ENCODE data around the gene DLL1. TPM values are rescaled to one million over a fixed set of nuclear protein-coding genes. Genes with fewer than 3 reads are reported as not detected.

Gene DLL1
- total RNA-seq, 5 donors from 2014 or later (not counting 1 experiment from before 2014, with no cell fraction given): 3.3 to 8.6 (median 4.7) TPM

DNA sequence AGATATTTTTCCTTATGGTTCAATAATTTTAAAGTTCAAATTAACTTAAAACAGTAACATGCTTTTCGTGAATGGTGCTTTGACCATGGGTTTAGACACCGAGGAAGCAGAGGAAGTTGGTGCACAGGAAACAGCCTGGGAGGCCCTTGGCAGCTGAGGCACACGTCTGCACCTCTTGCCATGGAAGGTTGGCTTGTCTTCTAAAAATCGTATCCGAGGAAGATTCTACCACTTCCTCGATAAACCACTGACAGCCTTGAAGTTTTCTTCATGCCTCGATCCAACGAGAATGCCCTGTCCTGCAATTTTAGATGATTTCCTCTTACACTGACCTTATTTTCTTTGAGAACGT lies 12.2 kb downstream of the DLL1 start:
- H3K27ac Mint-ChIP-seq: peak overlapping the region; percentile 72 to 82
- no peaks in the 10 kb centered on the region for H3K36me3 Mint-ChIP-seq
- 6% methylated on average over 8 of the region's 9 CpGs for WGBS (ENCODE audit: insufficient coverage)
- H3K4me3 Mint-ChIP-seq: peak overlapping the region in 2 of 3 donors; percentile 17 to 73
- peaks cover 0 to 3% of the 10 kb centered on the region in 2 donors for H3K27me3 Mint-ChIP-seq
- CTCF ChIA-PET: interaction anchor here in 1 of 2 donors (1.5 kb wide), 1 partner anchor 33 kb away, joined by 4 read pairs; no protein-coding TSS in a partner anchor
- ATAC-seq (replicated peaks in 1 of 4) (peak; percentile 40 to 64 (median 50)), DNase-seq (peak in 1 of 35 experiments; percentile 29)
- no peaks in the 10 kb centered on the region for H3K9me3 Mint-ChIP-seq
- H3K36me3 ChIP-seq (ENCODE audit: control insufficient read depth in 2 of 2, extremely low read depth in 1 of 2, insufficient read depth in 1 of 2, low read length in 1 of 2): peaks cover 0 to 3% of the 10 kb centered on the region in 2 donors
- no peak overlapping the region for H3K27ac ChIP-seq (ENCODE audit: low read length)
- POLR2A ChIA-PET: interaction anchor here in 1 of 2 donors (0.7 kb wide), 1 partner anchor 14 kb away, joined by 3 read pairs; no protein-coding TSS in a partner anchor
- H3K4me1 Mint-ChIP-seq: peaks cover 25 to 31% (median 27%) of the 10 kb centered on the region in 3 donors
- peak overlapping the region in 1 of 2 donors; percentile 15 for H3K4me3 ChIP-seq (ENCODE audit: control insufficient read depth in 1 of 2, extremely low read depth in 1 of 2, low read length in 1 of 2)
- peaks cover 0 to 51% of the 10 kb centered on the region in 2 experiments for H3K27me3 ChIP-seq (replicated peaks in 1 of 2; ENCODE audit: control insufficient read depth in 2 of 2, extremely low read depth in 1 of 2, insufficient read depth in 2 of 2, low read length in 1 of 2)
- H3K4me1 ChIP-seq (ENCODE audit: control insufficient read depth in 1 of 2, extremely low read depth in 1 of 2, insufficient read depth in 2 of 2, low read length in 2 of 2): peaks cover 29 to 40% of the 10 kb centered on the region in 2 experiments
- H3K9me3 ChIP-seq: no peaks in the 10 kb centered on the region

GRCh38 chr6:170277893-170278742 lies 12.8 kb downstream of the DLL1 start:
- Mint-ChIP-seq H3K27me3 (peaks cover 0 to 5% of the 10 kb centered on the region in 2 donors), H3K9me3 (no peaks in the 10 kb centered on the region), H3K4me1 (peaks cover 25 to 34% (median 29%) of the 10 kb centered on the region in 3 donors), H3K27ac (peak overlapping the region; percentile 72 to 82), H3K4me3 (peak overlapping the region in 1 of 3 donors; percentile 73), H3K36me3 (no peaks in the 10 kb centered on the region)
- Histone ChIP-seq H3K27me3 (replicated peaks in 1 of 2; ENCODE audit: control insufficient read depth in 2 of 2, extremely low read depth in 1 of 2, insufficient read depth in 2 of 2, low read length in 1 of 2) (peaks cover 0 to 51% of the 10 kb centered on the region in 2 experiments), H3K36me3 (ENCODE audit: control insufficient read depth in 2 of 2, extremely low read depth in 1 of 2, insufficient read depth in 1 of 2, low read length in 1 of 2) (peaks cover 0 to 3% of the 10 kb centered on the region in 2 donors), H3K9me3 (no peaks in the 10 kb centered on the region), H3K27ac (ENCODE audit: low read length) (no peak overlapping the region), H3K4me3 (ENCODE audit: control insufficient read depth in 1 of 2, extremely low read depth in 1 of 2, low read length in 1 of 2) (no peak overlapping the region), H3K4me1 (ENCODE audit: control insufficient read depth in 1 of 2, extremely low read depth in 1 of 2, insufficient read depth in 2 of 2, low read length in 2 of 2) (peaks cover 29 to 46% of the 10 kb centered on the region in 2 experiments)
- ATAC-seq (replicated peaks in 1 of 4) (peak; percentile 22 to 47 (median 34)), DNase-seq (peak in 1 of 35 experiments; percentile 24)
- CTCF ChIA-PET: interaction anchor here (0.7 to 1.5 kb wide), 2 partner anchors 34 to 130 kb away, joined by 3 to 4 read pairs; no protein-coding TSS in a partner anchor
- 23% methylated on average over 2 of the region's 8 CpGs for WGBS (ENCODE audit: insufficient coverage)
- POLR2A ChIA-PET: interaction anchor here in 1 of 2 donors (0.7 kb wide), 1 partner anchor 15 kb away, joined by 3 read pairs; no protein-coding TSS in a partner anchor

- Histone ChIP-seq H3K27me3 (replicated peaks in 1 of 2; ENCODE audit: control insufficient read depth in 2 of 2, extremely low read depth in 1 of 2, insufficient read depth in 2 of 2, low read length in 1 of 2) (peaks cover 0 to 54% of the 10 kb centered on the region in 2 experiments), H3K36me3 (ENCODE audit: control insufficient read depth in 2 of 2, extremely low read depth in 1 of 2, insufficient read depth in 1 of 2, low read length in 1 of 2) (no peaks in the 10 kb centered on the region), H3K9me3 (no peaks in the 10 kb centered on the region), H3K4me1 (ENCODE audit: control insufficient read depth in 1 of 2, extremely low read depth in 1 of 2, insufficient read depth in 2 of 2, low read length in 2 of 2) (peaks cover 29 to 62% of the 10 kb centered on the region in 2 experiments), H3K4me3 (ENCODE audit: control insufficient read depth in 1 of 2, extremely low read depth in 1 of 2, low read length in 1 of 2) (no peak overlapping the region), H3K27ac (ENCODE audit: low read length) (no peak overlapping the region)
- no peak overlapping the region for H3K4me3 Mint-ChIP-seq
- POLR2A ChIA-PET: no interaction called here
- ATAC-seq (replicated peaks in 1 of 4): no peak
- CTCF ChIA-PET: interaction anchor here in 1 of 2 donors (0.6 to 0.7 kb wide), 3 partner anchors 9 to 286 kb away, joined by 3 to 4 read pairs (median 3); no protein-coding TSS in a partner anchor
- peaks cover 38 to 50% (median 39%) of the 10 kb centered on the region in 3 donors for H3K4me1 Mint-ChIP-seq
- WGBS (ENCODE audit: insufficient coverage): 98% methylated on average over 17 of the region's 29 CpGs
- no peak for DNase-seq
- no peaks in the 10 kb centered on the region for H3K36me3 Mint-ChIP-seq
- H3K27me3 Mint-ChIP-seq: peaks cover 0 to 5% of the 10 kb centered on the region in 2 donors
- no peak overlapping the region for H3K27ac Mint-ChIP-seq
- H3K9me3 Mint-ChIP-seq: no peaks in the 10 kb centered on the region
These were observed 14.4 kb downstream of the DLL1 start for GRCh38 chr6:170276369-170277057.

GRCh38 chr6:170274713-170275560 lies 15.9 kb downstream of the DLL1 start:
- DNase-seq: no peak
- no peak overlapping the region for H3K27ac Mint-ChIP-seq
- no peak overlapping the region for H3K27ac ChIP-seq (ENCODE audit: low read length)
- no peaks in the 10 kb centered on the region for H3K36me3 Mint-ChIP-seq
- peaks cover 28 to 62% of the 10 kb centered on the region in 2 experiments for H3K4me1 ChIP-seq (ENCODE audit: control insufficient read depth in 1 of 2, extremely low read depth in 1 of 2, insufficient read depth in 2 of 2, low read length in 2 of 2)
- no peaks in the 10 kb centered on the region for H3K36me3 ChIP-seq (ENCODE audit: control insufficient read depth in 2 of 2, extremely low read depth in 1 of 2, insufficient read depth in 1 of 2, low read length in 1 of 2)
- no peak for ATAC-seq (replicated peaks in 1 of 4)
- H3K4me3 ChIP-seq (ENCODE audit: control insufficient read depth in 1 of 2, extremely low read depth in 1 of 2, low read length in 1 of 2): no peak overlapping the region
- H3K9me3 ChIP-seq: no peaks in the 10 kb centered on the region
- H3K27me3 Mint-ChIP-seq: peaks cover 0 to 9% of the 10 kb centered on the region in 2 donors
- POLR2A ChIA-PET: interaction anchor here in 1 of 2 donors (0.6 kb wide), 1 partner anchor 1444 kb away, joined by 3 read pairs; no protein-coding TSS in a partner anchor
- CTCF ChIA-PET: no interaction called here
- H3K27me3 ChIP-seq (replicated peaks in 1 of 2; ENCODE audit: control insufficient read depth in 2 of 2, extremely low read depth in 1 of 2, insufficient read depth in 2 of 2, low read length in 1 of 2): peaks cover 0 to 55% of the 10 kb centered on the region in 2 experiments
- no peaks in the 10 kb centered on the region for H3K9me3 Mint-ChIP-seq
- H3K4me3 Mint-ChIP-seq: no peak overlapping the region
- H3K4me1 Mint-ChIP-seq: peaks cover 40 to 55% (median 44%) of the 10 kb centered on the region in 3 donors
- 93% methylated on average over 29 of the region's 36 CpGs for WGBS (ENCODE audit: insufficient coverage)

- Histone ChIP-seq H3K36me3 (ENCODE audit: control insufficient read depth in 2 of 2, extremely low read depth in 1 of 2, insufficient read depth in 1 of 2, low read length in 1 of 2) (no peaks in the 10 kb centered on the region), H3K4me3 (ENCODE audit: control insufficient read depth in 1 of 2, extremely low read depth in 1 of 2, low read length in 1 of 2) (no peak overlapping the region), H3K4me1 (ENCODE audit: control insufficient read depth in 1 of 2, extremely low read depth in 1 of 2, insufficient read depth in 2 of 2, low read length in 2 of 2) (peaks cover 15 to 50% of the 10 kb centered on the region in 2 experiments), H3K27ac (ENCODE audit: low read length) (no peak overlapping the region), H3K27me3 (replicated peaks in 1 of 2; ENCODE audit: control insufficient read depth in 2 of 2, extremely low read depth in 1 of 2, insufficient read depth in 2 of 2, low read length in 1 of 2) (peaks cover 0 to 59% of the 10 kb centered on the region in 2 experiments), H3K9me3 (no peaks in the 10 kb centered on the region)
- Mint-ChIP-seq H3K4me3 (peak overlapping the region; percentile 0 to 64 (median 44)), H3K27ac (peak overlapping the region in 1 of 2 donors; percentile 65), H3K4me1 (peaks cover 28 to 43% (median 31%) of the 10 kb centered on the region in 3 donors), H3K9me3 (no peaks in the 10 kb centered on the region), H3K36me3 (no peaks in the 10 kb centered on the region), H3K27me3 (peaks cover 0 to 9% of the 10 kb centered on the region in 2 donors)
- no peak for ATAC-seq (replicated peaks in 1 of 4)
- no peak for DNase-seq
- CTCF ChIA-PET: no interaction called here
- 81% methylated on average over 4 of the region's 7 CpGs for WGBS (ENCODE audit: insufficient coverage)
- POLR2A ChIA-PET: no interaction called here
These were observed 17.2 kb downstream of the DLL1 start for GRCh38 chr6:170273681-170274080.

Data from T-cell (primary cell).